GM06990 (cell line): ENCODE results near the gene SVOP.

Experiments
- DNase-seq: peaks from one replicate; pipeline ENCODE4 v3.0.0-alpha.2; 2011; ENCODE audit not compliant: insufficient read length; ENCODE audit errors: extremely low read depth
- H3K27me3 ChIP-seq: replicated peaks from 2 replicates; pipeline ENCODE4 v1.6.0; 2011; ENCODE audit warnings: low read length; ENCODE audit not compliant: control insufficient read depth, insufficient read depth
- H3K36me3 ChIP-seq: 2 replicates; pipeline ENCODE4 v1.5.1; 2011; ENCODE audit warnings: low read length; ENCODE audit not compliant: control insufficient read depth, insufficient read depth
- H3K4me3 ChIP-seq: replicated peaks from 2 replicates; pipeline ENCODE4 v1.5.1; 2011; ENCODE audit warnings: low read depth, mild to moderate bottlenecking, control low read depth, low read length
- TF ChIP-seq, protein P1 (sequence below): IDR thresholded peaks from 2 replicates; pipeline ENCODE4 v1.5.1; 2011; ENCODE audit warnings: low read length, control low read depth, mild to moderate bottlenecking, inconsistent platforms; ENCODE audit not compliant: insufficient read depth, poor library complexity, severe bottlenecking

SVOP gene

DNA sequence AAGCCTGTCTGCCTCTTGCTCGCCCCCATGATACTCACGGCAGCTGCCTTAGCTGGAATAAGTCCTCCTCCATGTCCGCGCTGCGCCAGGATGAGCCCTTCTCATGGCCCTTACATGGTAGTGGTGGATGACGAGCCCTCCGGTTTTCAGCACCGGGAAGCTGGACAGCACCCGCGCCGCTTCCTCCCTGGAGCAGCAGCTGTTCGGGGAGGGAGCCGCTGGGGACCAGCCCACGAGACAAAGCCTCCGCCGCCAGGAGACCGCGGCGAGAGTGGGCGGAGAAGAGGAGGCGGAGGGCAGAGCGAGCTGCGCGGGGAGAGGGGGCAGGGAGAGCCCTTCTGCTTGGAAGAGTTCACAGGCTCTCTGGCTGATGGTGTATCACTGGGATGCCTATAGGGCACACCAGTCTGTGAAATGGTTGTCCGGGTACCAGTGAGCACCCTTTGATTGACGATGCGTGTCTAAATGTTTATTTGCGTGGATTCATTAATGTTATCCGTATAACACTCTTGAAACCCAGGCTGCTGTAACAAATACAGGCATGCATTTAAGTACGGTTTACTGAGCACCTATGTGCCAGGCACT lies at the start of gene SVOP:
Gene SVOP, minus strand, starts transcription at position 273 of the 585 bp plus-strand sequence. Its CDS starts 200 bp downstream, at position 73.
- Histone ChIP-seq H3K27me3 (no peaks in the 10 kb centered on the region; the same call in 1 of the 2 replicates), H3K4me3 (no peak within 1 kb of the TSS), H3K36me3 (no peaks in the 10 kb centered on the region)
- DNase-seq = peak; percentile 23
- TF ChIP-seq, protein P1, sequence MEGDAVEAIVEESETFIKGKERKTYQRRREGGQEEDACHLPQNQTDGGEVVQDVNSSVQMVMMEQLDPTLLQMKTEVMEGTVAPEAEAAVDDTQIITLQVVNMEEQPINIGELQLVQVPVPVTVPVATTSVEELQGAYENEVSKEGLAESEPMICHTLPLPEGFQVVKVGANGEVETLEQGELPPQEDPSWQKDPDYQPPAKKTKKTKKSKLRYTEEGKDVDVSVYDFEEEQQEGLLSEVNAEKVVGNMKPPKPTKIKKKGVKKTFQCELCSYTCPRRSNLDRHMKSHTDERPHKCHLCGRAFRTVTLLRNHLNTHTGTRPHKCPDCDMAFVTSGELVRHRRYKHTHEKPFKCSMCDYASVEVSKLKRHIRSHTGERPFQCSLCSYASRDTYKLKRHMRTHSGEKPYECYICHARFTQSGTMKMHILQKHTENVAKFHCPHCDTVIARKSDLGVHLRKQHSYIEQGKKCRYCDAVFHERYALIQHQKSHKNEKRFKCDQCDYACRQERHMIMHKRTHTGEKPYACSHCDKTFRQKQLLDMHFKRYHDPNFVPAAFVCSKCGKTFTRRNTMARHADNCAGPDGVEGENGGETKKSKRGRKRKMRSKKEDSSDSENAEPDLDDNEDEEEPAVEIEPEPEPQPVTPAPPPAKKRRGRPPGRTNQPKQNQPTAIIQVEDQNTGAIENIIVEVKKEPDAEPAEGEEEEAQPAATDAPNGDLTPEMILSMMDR = no peak

- TF ChIP-seq, protein P1 = no peak
- H3K4me3 ChIP-seq = no peak overlapping the region
- peaks cover 3% of the 10 kb centered on the region; the same call in 1 of the 2 replicates for H3K36me3 ChIP-seq
- no peak for DNase-seq
- H3K27me3 ChIP-seq = no peaks in the 10 kb centered on the region
Measured at GRCh38 chr12:109069307-109070271, 48.7 kb upstream of the SVOP start.

DNA sequence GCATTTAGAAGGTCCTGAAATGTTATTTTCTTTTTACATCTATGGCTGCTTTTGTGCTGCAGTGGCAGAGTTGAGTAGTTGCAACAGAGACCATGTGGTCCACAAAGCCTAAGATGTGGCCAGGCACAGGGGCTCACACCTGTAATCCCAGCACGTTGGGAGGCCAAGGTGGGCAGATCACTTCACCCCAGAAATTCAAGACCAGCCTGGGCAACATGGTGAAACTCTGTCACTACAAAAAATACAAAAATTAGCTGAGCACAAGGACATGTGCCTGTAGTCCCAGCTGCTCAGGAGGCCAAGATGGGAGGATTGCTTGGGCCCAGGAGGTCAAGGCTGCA lies 45.0 kb upstream of the SVOP start:
- TF ChIP-seq, protein P1 = no peak
- DNase-seq = no peak
- Histone ChIP-seq H3K4me3 (no peak overlapping the region), H3K27me3 (no peaks in the 10 kb centered on the region), H3K36me3 (peaks cover 3% of the 10 kb centered on the region; the same call in 1 of the 2 replicates)

DNA sequence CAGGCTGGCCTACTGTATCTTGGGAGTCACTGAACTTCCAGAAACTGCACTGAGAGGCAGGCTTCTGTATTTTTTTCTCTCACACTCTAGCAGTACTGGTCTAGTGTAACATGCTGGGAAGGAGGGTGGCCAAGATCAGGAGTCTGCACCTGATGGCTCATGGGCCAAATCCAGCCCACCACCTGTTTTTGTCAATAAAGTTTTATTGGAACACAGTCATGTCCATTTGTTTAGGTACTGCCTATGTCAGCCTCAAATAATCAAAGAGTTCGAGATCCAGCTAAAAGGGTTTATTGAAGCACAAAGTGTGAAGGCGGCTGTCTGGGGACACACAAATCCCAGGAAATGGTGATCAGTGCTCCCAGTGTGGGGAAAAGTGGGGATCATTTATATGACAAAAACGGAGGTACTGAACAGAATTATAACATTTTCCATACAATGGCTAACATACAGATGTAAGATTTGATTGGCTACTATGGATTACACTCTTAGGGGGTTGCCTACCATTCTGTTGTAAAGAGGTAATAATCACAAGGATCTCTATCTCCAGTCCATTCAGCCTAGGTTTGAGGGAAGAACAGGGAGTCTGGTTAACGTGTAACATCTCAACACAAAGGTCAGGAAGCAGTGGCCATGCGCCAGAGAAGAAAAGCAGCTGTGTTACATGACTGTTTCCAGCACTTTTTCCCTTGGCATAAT lies 44.4 kb upstream of the SVOP start:
- TF ChIP-seq, protein P1 = no peak
- Histone ChIP-seq H3K36me3 (peaks cover 3% of the 10 kb centered on the region; the same call in 1 of the 2 replicates), H3K27me3 (no peaks in the 10 kb centered on the region), H3K4me3 (no peak overlapping the region)
- DNase-seq = no peak

DNA sequence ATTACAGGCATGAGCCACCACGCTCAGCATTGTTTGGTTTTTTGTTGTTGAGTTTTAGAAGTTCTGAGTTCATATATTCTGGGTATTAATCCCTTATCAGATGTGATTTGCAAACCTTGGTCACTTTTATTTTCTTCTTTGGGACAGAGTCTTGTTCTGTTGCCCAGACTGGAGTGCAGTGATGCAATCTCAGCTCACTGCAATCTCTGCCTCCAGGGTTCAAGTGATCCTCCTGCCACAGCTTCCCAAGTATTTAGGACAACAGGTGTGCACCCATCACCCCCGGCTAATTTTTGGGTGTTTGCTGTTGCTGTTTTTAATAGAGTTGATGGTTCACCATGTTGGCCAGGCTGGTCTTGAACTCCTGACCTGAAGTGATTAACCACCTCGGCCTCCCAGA lies 43.3 kb upstream of the SVOP start:
- Histone ChIP-seq H3K36me3 (peaks cover 2% of the 10 kb centered on the region; the same call in 1 of the 2 replicates), H3K27me3 (no peaks in the 10 kb centered on the region), H3K4me3 (no peak overlapping the region)
- TF ChIP-seq, protein P1 = no peak
- DNase-seq = no peak
